Uterus (tissue), 4 donors: Measurements from ENCODE around the gene CDKL4. TPM values are rescaled to one million over a fixed set of nuclear protein-coding genes. Genes with fewer than 3 reads are reported as not detected.

ENCODE experiments used
- DNase-seq, 2 donors: peaks; one replicate each; pipeline ENCODE4 v3.0.0-alpha.2; 2019 to 2020
- H3K27ac ChIP-seq, 2 donors: fragments of 200-600 bp; sonication (generic); 1 replicate in 1 of 2; 2 replicates in 1 of 2; pipeline ENCODE4 v1.5.1; 2016 to 2018
- H3K27me3 ChIP-seq, 2 donors: fragments of 200-600 bp; sonication (generic); one replicate each; pipeline ENCODE4 v1.5.1; 2018 to 2019; ENCODE audit warnings: control low read depth in 1 of 2
- H3K36me3 ChIP-seq, 2 donors: fragments of 200-600 bp; sonication (generic); one replicate each; pipeline ENCODE4 v1.5.1; 2019; ENCODE audit warnings: control low read depth in 1 of 2
- H3K4me1 ChIP-seq, 2 donors: fragments of 200-600 bp; sonication (generic); one replicate each; pipeline ENCODE4 v1.5.1; 2018 to 2019; ENCODE audit warnings: control low read depth in 1 of 2
- H3K4me3 ChIP-seq, 2 donors: fragments of 200-600 bp; sonication (generic); 1 replicate in 1 of 2; 2 replicates in 1 of 2; pipeline ENCODE4 v1.5.1; 2018 to 2019; ENCODE audit warnings: mild to moderate bottlenecking in 1 of 2
- H3K9me3 ChIP-seq, 2 donors: fragments of 200-600 bp; sonication (generic); one replicate each; pipeline ENCODE4 v1.5.1; 2019; ENCODE audit warnings: control low read depth in 1 of 2
- CTCF ChIP-seq, 4 experiments: fragments of 200-600 bp in 2 of 4; fragments of 450-650 bp in 2 of 4; sonication (generic) in 2 of 4; IDR thresholded peaks; one replicate each; pipeline ENCODE4 v1.5.1; 2016 to 2019; ENCODE audit warnings: antibody characterized with exemption in 4 of 4, mild to moderate bottlenecking in 2 of 4, moderate library complexity in 1 of 4
- POLR2A ChIP-seq, 2 donors: fragments of 450-650 bp; IDR thresholded peaks; one replicate each; pipeline ENCODE4 v1.6.1; 2016; ENCODE audit warnings: antibody characterized with exemption in 2 of 2, mild to moderate bottlenecking in 1 of 2, moderate library complexity in 1 of 2
- intact Hi-C: fragments of 100-400 bp; cut with DNase I; formaldehyde crosslinking; loops from one replicate; pipeline ENCODE4 v1.15.1; 2023; ENCODE audit warnings: low total_unique reads
- total RNA-seq, 4 donors: library from RNA; depleted of rRNA in 3 of 4; stranded (reverse); fragments of >200 nt in 3 of 4; gene quantifications; one replicate each; pipeline versions ENCODE4 v1.1.0 to v1.2.4, GENCODE V29; 2014 to 2023
- donor health status: DM: yes; HTN: yes; CAD: no.

The CDKL4 gene
- total RNA-seq, 4 donors from 2014 or later, result 0.59 to 3.2 (median 2.1) TPM; not detected in 1

GRCh38 chr2:39152504-39152903, 91.3 kb downstream of the CDKL4 start:
- H3K36me3 ChIP-seq, result no peaks in the 10 kb centered on the region
- intact Hi-C loops, result no loop called here
- no peak for TF ChIP-seq CTCF (IDR thresholded peaks at IDR 0.05)
- no peak for TF ChIP-seq POLR2A (IDR thresholded peaks at IDR 0.05)

DNA sequence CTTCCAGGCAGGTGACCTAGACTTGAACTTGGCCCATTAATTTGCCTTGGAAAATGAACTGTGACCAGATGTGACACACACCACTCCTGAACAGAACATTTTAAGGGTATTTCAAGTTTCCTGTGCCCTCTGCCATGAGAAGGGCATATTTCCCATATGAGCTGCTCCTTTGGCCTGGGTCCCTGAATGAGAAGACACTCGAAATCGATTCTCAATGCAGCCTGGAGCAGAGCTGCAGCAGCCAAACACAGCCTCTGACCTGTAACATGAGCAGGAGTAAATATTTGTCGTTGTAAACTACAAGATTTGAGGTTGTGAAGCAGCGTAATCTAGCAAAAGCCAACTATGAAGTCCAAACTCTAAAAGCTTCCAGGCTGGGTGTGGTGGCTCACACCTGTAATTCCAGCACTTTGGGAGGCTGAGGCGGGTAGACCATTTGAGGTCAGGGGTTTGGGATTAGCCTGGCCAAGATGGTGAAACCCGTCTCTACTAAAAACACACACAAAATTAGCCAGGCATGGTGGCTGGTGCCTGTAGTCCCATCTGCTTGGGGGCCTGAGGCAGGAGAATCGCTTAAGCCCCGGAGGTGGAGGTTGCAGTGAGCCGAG, 92.8 kb downstream of the CDKL4 start:
- TF ChIP-seq CTCF (IDR thresholded peaks at IDR 0.05) (no peak), POLR2A (IDR thresholded peaks at IDR 0.05) (no peak)
- no peaks in the 10 kb centered on the region for H3K9me3 ChIP-seq
- DNase-seq, result no peak

More at GRCh38 chr2:39152504-39152903, 91.3 kb downstream of the CDKL4 start:
- H3K9me3 ChIP-seq, result no peaks in the 10 kb centered on the region
- H3K4me1 ChIP-seq, result no peaks in the 10 kb centered on the region
- H3K4me3 ChIP-seq, result no peak overlapping the region
- H3K27me3 ChIP-seq, result no peaks in the 10 kb centered on the region
- DNase-seq, result no peak
- H3K27ac ChIP-seq, result no peak overlapping the region

DNA sequence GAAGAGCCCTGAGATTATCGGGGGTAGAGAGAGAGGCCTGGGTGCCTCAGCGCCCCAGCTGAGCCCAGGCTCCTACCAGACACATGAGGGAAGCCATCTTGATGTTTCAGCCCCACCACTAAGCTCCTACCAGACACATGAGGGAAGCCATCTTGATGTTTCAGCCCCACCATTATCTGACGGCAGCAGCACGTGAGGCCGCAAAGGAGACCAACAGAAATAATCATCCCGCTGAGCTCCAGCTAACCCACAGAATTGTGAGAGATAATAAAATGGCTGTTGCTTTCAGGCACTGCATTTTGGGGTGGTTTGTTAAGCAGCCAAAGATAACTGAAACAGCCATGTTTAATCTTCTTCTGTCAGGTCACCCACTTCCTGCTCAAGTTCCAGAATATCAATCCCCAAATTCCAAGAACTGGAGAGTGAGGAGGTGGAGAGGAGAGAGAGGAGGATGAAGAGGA, 93.6 kb downstream of the CDKL4 start:
- Histone ChIP-seq H3K36me3 (no peaks in the 10 kb centered on the region), H3K27ac (no peak overlapping the region), H3K27me3 (no peaks in the 10 kb centered on the region), H3K9me3 (no peaks in the 10 kb centered on the region), H3K4me1 (no peaks in the 10 kb centered on the region), H3K4me3 (no peak overlapping the region)
- intact Hi-C loops, result no loop called here
- no peak for TF ChIP-seq POLR2A (IDR thresholded peaks at IDR 0.05)
- no peak for TF ChIP-seq CTCF (IDR thresholded peaks at IDR 0.05)
- no peak for DNase-seq

More for the DNA sequence above, 92.8 kb downstream of the CDKL4 start:
- Histone ChIP-seq H3K27ac (no peak overlapping the region), H3K27me3 (no peaks in the 10 kb centered on the region), H3K36me3 (no peaks in the 10 kb centered on the region), H3K4me1 (no peaks in the 10 kb centered on the region), H3K4me3 (no peak overlapping the region)
- intact Hi-C loops, result no loop called here

DNA sequence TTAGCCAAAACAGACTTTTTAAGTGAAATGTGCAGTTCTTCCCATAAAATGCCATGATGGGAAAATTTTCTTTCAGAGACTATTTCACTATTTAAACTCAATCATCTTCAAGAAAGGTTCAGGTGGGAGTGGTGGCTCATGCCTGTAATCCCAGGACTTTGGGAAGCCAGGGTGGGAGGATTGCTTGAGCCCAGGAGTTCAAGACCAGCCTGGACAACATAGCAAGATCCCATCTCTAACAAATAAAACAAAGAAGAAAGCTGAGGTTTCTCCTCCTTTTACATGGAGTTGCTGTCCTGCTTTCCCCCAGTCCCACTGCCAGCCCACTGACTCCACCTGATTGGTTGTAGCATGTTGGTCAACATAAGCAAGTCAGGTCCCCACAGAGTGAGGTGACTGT, 97.1 kb downstream of the CDKL4 start:
- no peak for TF ChIP-seq CTCF (IDR thresholded peaks at IDR 0.05)
- TF ChIP-seq POLR2A (IDR thresholded peaks at IDR 0.05), result no peak
- no peaks in the 10 kb centered on the region for H3K27me3 ChIP-seq
- H3K4me3 ChIP-seq, result no peak overlapping the region
- no peak overlapping the region for H3K27ac ChIP-seq
- H3K4me1 ChIP-seq, result no peaks in the 10 kb centered on the region
- intact Hi-C loops, result no loop called here
- no peaks in the 10 kb centered on the region for H3K36me3 ChIP-seq
- no peaks in the 10 kb centered on the region for H3K9me3 ChIP-seq
- DNase-seq, result no peak

- Histone ChIP-seq H3K36me3 (no peaks in the 10 kb centered on the region), H3K9me3 (no peaks in the 10 kb centered on the region), H3K4me3 (no peak overlapping the region), H3K27me3 (no peaks in the 10 kb centered on the region), H3K4me1 (no peaks in the 10 kb centered on the region), H3K27ac (no peak overlapping the region)
- TF ChIP-seq CTCF (IDR thresholded peaks at IDR 0.05) (no peak), POLR2A (IDR thresholded peaks at IDR 0.05) (no peak)
- DNase-seq, result no peak
- intact Hi-C loops, result no loop called here
Observed at GRCh38 chr2:39145906-39146421, 97.8 kb downstream of the CDKL4 start.
